Keratinocyte (primary cell): ENCODE results near the gene SMARCC2.

Experiments used
- EZH2 ChIP-seq: IDR thresholded peaks from one replicate; pipeline ENCODE4 v1.6.1; 2012; ENCODE audit warnings: inconsistent platforms, mild to moderate bottlenecking, low read length, moderate library complexity
- TF ChIP-seq, protein P1 (sequence below), 3 experiments: IDR thresholded peaks in 1 of 3; conservative IDR thresholded peaks in 1 of 3; optimal IDR thresholded peaks in 1 of 3; 2 replicates in 2 of 3; 3 replicates in 1 of 3; pipeline versions ENCODE3 to v1.5.1; 2011; ENCODE audit warnings: low read length in 3 of 3, mild to moderate bottlenecking in 3 of 3, moderate library complexity in 2 of 3, control low read depth in 1 of 3, inconsistent platforms in 1 of 3; ENCODE audit not compliant: insufficient read depth in 2 of 3; ENCODE audit errors: extremely low read depth in 1 of 3

DNA sequence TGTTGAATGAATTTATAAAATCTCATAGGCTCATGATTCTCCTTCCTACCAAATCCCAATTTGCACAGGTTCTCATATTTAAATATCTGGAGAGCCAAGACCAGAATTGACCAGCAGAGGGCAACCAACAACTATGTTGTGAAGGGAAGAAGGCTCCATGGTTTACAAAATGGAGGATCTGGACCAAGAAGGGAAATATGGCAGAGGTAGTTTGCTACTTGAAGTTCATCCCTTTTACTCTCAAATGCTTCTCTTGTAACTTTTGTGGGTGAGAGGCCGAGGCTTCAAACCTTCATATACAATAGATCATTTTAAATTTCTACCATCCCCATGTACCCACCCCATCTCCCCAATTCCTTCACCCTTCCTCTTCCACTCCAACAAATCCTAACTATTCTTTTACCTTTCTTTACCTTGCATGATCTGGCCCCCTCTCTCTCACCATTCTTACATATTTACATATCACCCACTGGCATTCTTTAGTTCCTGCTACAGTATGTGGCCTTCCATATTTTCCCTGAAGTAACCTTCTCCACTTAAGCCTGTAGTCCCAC is 3.8 kb upstream of the SMARCC2 start:
- TF ChIP-seq, protein P1, sequence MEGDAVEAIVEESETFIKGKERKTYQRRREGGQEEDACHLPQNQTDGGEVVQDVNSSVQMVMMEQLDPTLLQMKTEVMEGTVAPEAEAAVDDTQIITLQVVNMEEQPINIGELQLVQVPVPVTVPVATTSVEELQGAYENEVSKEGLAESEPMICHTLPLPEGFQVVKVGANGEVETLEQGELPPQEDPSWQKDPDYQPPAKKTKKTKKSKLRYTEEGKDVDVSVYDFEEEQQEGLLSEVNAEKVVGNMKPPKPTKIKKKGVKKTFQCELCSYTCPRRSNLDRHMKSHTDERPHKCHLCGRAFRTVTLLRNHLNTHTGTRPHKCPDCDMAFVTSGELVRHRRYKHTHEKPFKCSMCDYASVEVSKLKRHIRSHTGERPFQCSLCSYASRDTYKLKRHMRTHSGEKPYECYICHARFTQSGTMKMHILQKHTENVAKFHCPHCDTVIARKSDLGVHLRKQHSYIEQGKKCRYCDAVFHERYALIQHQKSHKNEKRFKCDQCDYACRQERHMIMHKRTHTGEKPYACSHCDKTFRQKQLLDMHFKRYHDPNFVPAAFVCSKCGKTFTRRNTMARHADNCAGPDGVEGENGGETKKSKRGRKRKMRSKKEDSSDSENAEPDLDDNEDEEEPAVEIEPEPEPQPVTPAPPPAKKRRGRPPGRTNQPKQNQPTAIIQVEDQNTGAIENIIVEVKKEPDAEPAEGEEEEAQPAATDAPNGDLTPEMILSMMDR (optimal IDR thresholded peaks at IDR 0.05 in 1 of 3, IDR thresholded peaks at IDR 0.05 in 1 of 3, conservative IDR thresholded peaks at IDR 0.05 in 1 of 3; ENCODE audit: extremely low read depth in 1 of 3, insufficient read depth in 2 of 3, low read length in 3 of 3) = peak; percentile 59 to 82 (median 63)
- TF ChIP-seq EZH2 = no peak
